IPS-18c (cell line): ENCODE data around the gene SLIRP.
"Not testable (repeated sequence)": the region's sequence is repeated elsewhere in the genome, so short reads cannot be mapped to it uniquely, and the experiment has no call there.

Experiments used
- H3K4me3 ChIP-seq: 2 replicates; pipeline ENCODE4 v1.7.0; 2013; ENCODE audit warnings: low read depth, mild to moderate bottlenecking, low read length, moderate library complexity; ENCODE audit not compliant: insufficient read depth
- H3K9me3 ChIP-seq: one replicate; pipeline ENCODE4 v1.6.1; 2013; ENCODE audit warnings: mild to moderate bottlenecking, low read length, moderate library complexity; ENCODE audit not compliant: control insufficient read depth, insufficient read depth

SLIRP gene

GRCh38 chr14:77707724-77708408, at the start of gene SLIRP, which contains the start of gene ALKBH1:
Gene SLIRP, plus strand, starts transcription at chr14:77708103. Its CDS starts 9 bp downstream, at chr14:77708112.
Gene ALKBH1, minus strand, starts transcription at chr14:77708023. Its CDS starts 19 bp downstream, at chr14:77708004.
- no peaks in the 10 kb centered on the region for H3K9me3 ChIP-seq
- H3K4me3 ChIP-seq = peak within 1 kb of the TSS; percentile 97

- Histone ChIP-seq H3K4me3 (no peak overlapping the region; the same call in 1 of the 2 replicates), H3K9me3 (no peaks in the 10 kb centered on the region)
Observed at GRCh38 chr14:77659831-77660230, 48.1 kb upstream of the SLIRP start.

- Histone ChIP-seq H3K4me3 (no peak overlapping the region; the same call in 1 of the 2 replicates), H3K9me3 (no peaks in the 10 kb centered on the region)
Observed at GRCh38 chr14:77660754-77661153, 47.1 kb upstream of the SLIRP start.

GRCh38 chr14:77661562-77661961, 46.3 kb upstream of the SLIRP start:
- H3K4me3 ChIP-seq, H3K9me3 ChIP-seq: not testable (repeated sequence)

GRCh38 chr14:77663293-77663692, 44.6 kb upstream of the SLIRP start:
- Histone ChIP-seq H3K9me3 (no peaks in the 10 kb centered on the region), H3K4me3 (no peak overlapping the region)

GRCh38 chr14:77667331-77667730, 40.6 kb upstream of the SLIRP start:
- Histone ChIP-seq H3K4me3 (no peak overlapping the region), H3K9me3 (no peaks in the 10 kb centered on the region)

- H3K9me3 ChIP-seq = no peaks in the 10 kb centered on the region
- H3K4me3 ChIP-seq = no peak overlapping the region
Observed at GRCh38 chr14:77673193-77673592, 34.7 kb upstream of the SLIRP start.

- H3K9me3 ChIP-seq = no peaks in the 10 kb centered on the region
- no peak overlapping the region for H3K4me3 ChIP-seq
Observed at GRCh38 chr14:77674931-77675330, 33.0 kb upstream of the SLIRP start.

GRCh38 chr14:77681196-77682157, 26.4 kb upstream of the SLIRP start:
- Histone ChIP-seq H3K4me3 (no peak overlapping the region), H3K9me3 (no peaks in the 10 kb centered on the region)

GRCh38 chr14:77682158-77682553, 25.7 kb upstream of the SLIRP start:
- no peak overlapping the region for H3K4me3 ChIP-seq
- no peaks in the 10 kb centered on the region for H3K9me3 ChIP-seq

- H3K9me3 ChIP-seq = no peaks in the 10 kb centered on the region
- no peak overlapping the region for H3K4me3 ChIP-seq
Observed at GRCh38 chr14:77691259-77691658, 16.6 kb upstream of the SLIRP start.

GRCh38 chr14:77707355-77707723, 564 bp upstream of the SLIRP start:
- Histone ChIP-seq H3K9me3 (no peaks in the 10 kb centered on the region), H3K4me3 (peak overlapping the region; percentile 97)

- no peaks in the 10 kb centered on the region for H3K9me3 ChIP-seq
- H3K4me3 ChIP-seq = peak overlapping the region; percentile 97
Observed at GRCh38 chr14:77708749-77709148, 846 bp downstream of the SLIRP start.

- Histone ChIP-seq H3K9me3 (no peaks in the 10 kb centered on the region), H3K4me3 (peak overlapping the region; percentile 97)
Observed at GRCh38 chr14:77709412-77709811, 1.5 kb downstream of the SLIRP start.

GRCh38 chr14:77710364-77710763, 2.5 kb downstream of the SLIRP start:
- no peaks in the 10 kb centered on the region for H3K9me3 ChIP-seq
- H3K4me3 ChIP-seq = no peak overlapping the region

- no peaks in the 10 kb centered on the region for H3K9me3 ChIP-seq
- no peak overlapping the region for H3K4me3 ChIP-seq
Observed at GRCh38 chr14:77714926-77715325, 7.0 kb downstream of the SLIRP start.

- Histone ChIP-seq H3K4me3 (no peak overlapping the region), H3K9me3 (no peaks in the 10 kb centered on the region)
Observed at GRCh38 chr14:77717608-77718305, 9.9 kb downstream of the SLIRP start.
